Measurements from ENCODE around the gene FKBP6. TPM values are rescaled to one million over a fixed set of nuclear protein-coding genes. Genes with fewer than 3 reads are reported as not detected.

Gene FKBP6
- total and polyA plus RNA-seq, 2 of the 13 experiments (the other 11 are each of a cell fraction or from before 2014, with no cell fraction given) = 0.07 to 0.20 TPM

DNA sequence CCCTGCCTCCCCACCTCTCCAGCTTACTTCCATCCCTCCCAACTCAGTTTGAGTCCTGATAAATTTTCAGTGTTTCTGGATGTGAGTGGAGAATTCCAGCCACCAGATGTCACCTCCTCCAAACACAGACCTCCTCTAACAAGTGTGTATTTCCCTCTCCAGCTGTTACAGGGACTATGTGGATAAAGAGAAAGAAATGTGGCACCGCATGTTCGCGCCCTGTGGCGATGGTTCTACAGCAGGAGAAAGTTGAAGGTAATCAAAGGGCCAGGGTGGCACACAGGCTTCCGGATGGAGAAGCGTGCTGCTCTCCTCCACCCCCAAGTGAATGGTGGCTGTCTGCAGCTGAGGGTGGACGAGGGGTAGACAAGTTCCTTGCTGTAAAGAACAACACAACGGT, 14.7 kb downstream of the FKBP6 start (continued):
- TF ChIP-seq, protein P1, sequence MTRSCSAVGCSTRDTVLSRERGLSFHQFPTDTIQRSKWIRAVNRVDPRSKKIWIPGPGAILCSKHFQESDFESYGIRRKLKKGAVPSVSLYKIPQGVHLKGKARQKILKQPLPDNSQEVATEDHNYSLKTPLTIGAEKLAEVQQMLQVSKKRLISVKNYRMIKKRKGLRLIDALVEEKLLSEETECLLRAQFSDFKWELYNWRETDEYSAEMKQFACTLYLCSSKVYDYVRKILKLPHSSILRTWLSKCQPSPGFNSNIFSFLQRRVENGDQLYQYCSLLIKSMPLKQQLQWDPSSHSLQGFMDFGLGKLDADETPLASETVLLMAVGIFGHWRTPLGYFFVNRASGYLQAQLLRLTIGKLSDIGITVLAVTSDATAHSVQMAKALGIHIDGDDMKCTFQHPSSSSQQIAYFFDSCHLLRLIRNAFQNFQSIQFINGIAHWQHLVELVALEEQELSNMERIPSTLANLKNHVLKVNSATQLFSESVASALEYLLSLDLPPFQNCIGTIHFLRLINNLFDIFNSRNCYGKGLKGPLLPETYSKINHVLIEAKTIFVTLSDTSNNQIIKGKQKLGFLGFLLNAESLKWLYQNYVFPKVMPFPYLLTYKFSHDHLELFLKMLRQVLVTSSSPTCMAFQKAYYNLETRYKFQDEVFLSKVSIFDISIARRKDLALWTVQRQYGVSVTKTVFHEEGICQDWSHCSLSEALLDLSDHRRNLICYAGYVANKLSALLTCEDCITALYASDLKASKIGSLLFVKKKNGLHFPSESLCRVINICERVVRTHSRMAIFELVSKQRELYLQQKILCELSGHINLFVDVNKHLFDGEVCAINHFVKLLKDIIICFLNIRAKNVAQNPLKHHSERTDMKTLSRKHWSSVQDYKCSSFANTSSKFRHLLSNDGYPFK (CRISPR knock-in tag; IDR thresholded peaks at IDR 0.05; ENCODE audit: borderline replicate concordance) = peak; percentile 37; the same call in 1 of the 2 replicates
- TF ChIP-seq ELF4 (CRISPR knock-in tag; IDR thresholded peaks at IDR 0.05; ENCODE audit: borderline replicate concordance) (no peak), ZNF430 (CRISPR knock-in tag; IDR thresholded peaks at IDR 0.05) (0 out of 2 replicates have a peak, but pooled peaks have one; percentile 41), MIXL1 (CRISPR knock-in tag; IDR thresholded peaks at IDR 0.05) (0 out of 2 replicates have a peak, but pooled peaks have one; percentile 50), ZNF569 (CRISPR knock-in tag; IDR thresholded peaks at IDR 0.05; ENCODE audit: borderline replicate concordance) (no peak), ZNF850 (CRISPR knock-in tag; conservative IDR thresholded peaks at IDR 0.05) (no peak), ZNF644 (CRISPR knock-in tag; IDR thresholded peaks at IDR 0.05; ENCODE audit: low read depth) (no peak), PLRG1 (conservative IDR thresholded peaks at IDR 0.05) (no peak), NFKBIZ (CRISPR knock-in tag; IDR thresholded peaks at IDR 0.05) (no peak), SMC3 (IDR thresholded peaks at IDR 0.05; ENCODE audit: low read length) (peak; percentile 83), ZNF274 (CRISPR knock-in tag; IDR thresholded peaks at IDR 0.05) (peak; percentile 32; the same call in 1 of the 2 replicates), FOXO1 (CRISPR knock-in tag; IDR thresholded peaks at IDR 0.05) (peak; percentile 23; the same call in 1 of the 2 replicates), FOXA3 (CRISPR knock-in tag; IDR thresholded peaks at IDR 0.05) (peak; percentile 60; the same call in 1 of the 2 replicates), RFXAP (CRISPR knock-in tag; IDR thresholded peaks at IDR 0.05; ENCODE audit: borderline replicate concordance) (0 out of 2 replicates have a peak, but pooled peaks have one; percentile 62), HOXD1 (CRISPR knock-in tag; IDR thresholded peaks at IDR 0.05) (0 out of 2 replicates have a peak, but pooled peaks have one; percentile 30), PHF20 (CRISPR knock-in tag; IDR thresholded peaks at IDR 0.05) (no peak), BRCA1 (CRISPR knock-in tag; IDR thresholded peaks at IDR 0.05) (peak; percentile 47; the same call in 1 of the 2 replicates), PITX1 (CRISPR knock-in tag; IDR thresholded peaks at IDR 0.05) (peak; percentile 53; the same call in 1 of the 2 replicates), ZNF766 (CRISPR knock-in tag; IDR thresholded peaks at IDR 0.05; ENCODE audit: borderline replicate concordance) (peak; percentile 42; the same call in 1 of the 2 replicates), FOXJ3 (CRISPR knock-in tag; IDR thresholded peaks at IDR 0.05; ENCODE audit: borderline replicate concordance) (peak; percentile 45; the same call in 1 of the 2 replicates)
- TF ChIP-seq, protein P2, sequence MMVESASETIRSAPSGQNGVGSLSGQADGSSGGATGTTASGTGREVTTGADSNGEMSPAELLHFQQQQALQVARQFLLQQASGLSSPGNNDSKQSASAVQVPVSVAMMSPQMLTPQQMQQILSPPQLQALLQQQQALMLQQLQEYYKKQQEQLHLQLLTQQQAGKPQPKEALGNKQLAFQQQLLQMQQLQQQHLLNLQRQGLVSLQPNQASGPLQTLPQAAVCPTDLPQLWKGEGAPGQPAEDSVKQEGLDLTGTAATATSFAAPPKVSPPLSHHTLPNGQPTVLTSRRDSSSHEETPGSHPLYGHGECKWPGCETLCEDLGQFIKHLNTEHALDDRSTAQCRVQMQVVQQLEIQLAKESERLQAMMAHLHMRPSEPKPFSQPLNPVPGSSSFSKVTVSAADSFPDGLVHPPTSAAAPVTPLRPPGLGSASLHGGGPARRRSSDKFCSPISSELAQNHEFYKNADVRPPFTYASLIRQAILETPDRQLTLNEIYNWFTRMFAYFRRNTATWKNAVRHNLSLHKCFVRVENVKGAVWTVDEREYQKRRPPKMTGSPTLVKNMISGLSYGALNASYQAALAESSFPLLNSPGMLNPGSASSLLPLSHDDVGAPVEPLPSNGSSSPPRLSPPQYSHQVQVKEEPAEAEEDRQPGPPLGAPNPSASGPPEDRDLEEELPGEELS (CRISPR knock-in tag; IDR thresholded peaks at IDR 0.05) = peak; percentile 46
- TF ChIP-seq, protein P3, sequence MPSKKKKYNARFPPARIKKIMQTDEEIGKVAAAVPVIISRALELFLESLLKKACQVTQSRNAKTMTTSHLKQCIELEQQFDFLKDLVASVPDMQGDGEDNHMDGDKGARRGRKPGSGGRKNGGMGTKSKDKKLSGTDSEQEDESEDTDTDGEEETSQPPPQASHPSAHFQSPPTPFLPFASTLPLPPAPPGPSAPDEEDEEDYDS (CRISPR knock-in tag; IDR thresholded peaks at IDR 0.05) = no peak
- TF ChIP-seq, protein P4, sequence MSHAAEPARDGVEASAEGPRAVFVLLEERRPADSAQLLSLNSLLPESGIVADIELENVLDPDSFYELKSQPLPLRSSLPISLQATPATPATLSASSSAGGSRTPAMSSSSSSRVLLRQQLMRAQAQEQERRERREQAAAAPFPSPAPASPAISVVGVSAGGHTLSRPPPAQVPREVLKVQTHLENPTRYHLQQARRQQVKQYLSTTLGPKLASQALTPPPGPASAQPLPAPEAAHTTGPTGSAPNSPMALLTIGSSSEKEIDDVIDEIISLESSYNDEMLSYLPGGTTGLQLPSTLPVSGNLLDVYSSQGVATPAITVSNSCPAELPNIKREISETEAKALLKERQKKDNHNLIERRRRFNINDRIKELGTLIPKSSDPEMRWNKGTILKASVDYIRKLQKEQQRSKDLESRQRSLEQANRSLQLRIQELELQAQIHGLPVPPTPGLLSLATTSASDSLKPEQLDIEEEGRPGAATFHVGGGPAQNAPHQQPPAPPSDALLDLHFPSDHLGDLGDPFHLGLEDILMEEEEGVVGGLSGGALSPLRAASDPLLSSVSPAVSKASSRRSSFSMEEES (CRISPR knock-in tag; IDR thresholded peaks at IDR 0.05) = peak; percentile 45; the same call in 1 of the 2 replicates
- TF ChIP-seq, protein P5, sequence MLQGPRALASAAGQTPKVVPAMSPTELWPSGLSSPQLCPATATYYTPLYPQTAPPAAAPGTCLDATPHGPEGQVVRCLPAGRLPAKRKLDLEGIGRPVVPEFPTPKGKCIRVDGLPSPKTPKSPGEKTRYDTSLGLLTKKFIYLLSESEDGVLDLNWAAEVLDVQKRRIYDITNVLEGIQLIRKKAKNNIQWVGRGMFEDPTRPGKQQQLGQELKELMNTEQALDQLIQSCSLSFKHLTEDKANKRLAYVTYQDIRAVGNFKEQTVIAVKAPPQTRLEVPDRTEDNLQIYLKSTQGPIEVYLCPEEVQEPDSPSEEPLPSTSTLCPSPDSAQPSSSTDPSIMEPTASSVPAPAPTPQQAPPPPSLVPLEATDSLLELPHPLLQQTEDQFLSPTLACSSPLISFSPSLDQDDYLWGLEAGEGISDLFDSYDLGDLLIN (CRISPR knock-in tag; IDR thresholded peaks at IDR 0.05; ENCODE audit: borderline replicate concordance) = 0 out of 2 replicates have a peak, but pooled peaks have one; percentile 28

Data from HepG2 (cell line).